GM19025 (cell line): ENCODE measurements around the gene GLO1.

Experiments used
- ATAC-seq: cut with Tn5 transposase; IDR thresholded peaks from one replicate; pipeline ENCODE4 v1.9.1; 2021; ENCODE audit warnings: mild to moderate bottlenecking, low read depth, moderate library complexity; ENCODE audit not compliant: unreplicated experiment

The GLO1 gene

GRCh38 chr6:38702558-38703397, at the start of gene GLO1:
TSS of gene GLO1 (minus strand) at chr6:38703145. CDS start at chr6:38703054, 91 bp downstream.
- peak; percentile 100 for ATAC-seq

- ATAC-seq = no peak
These were observed 48.1 kb upstream of the GLO1 start for GRCh38 chr6:38750968-38751615.

GRCh38 chr6:38749473-38749872, 46.5 kb upstream of the GLO1 start:
- ATAC-seq = no peak

GRCh38 chr6:38739532-38739931, 36.6 kb upstream of the GLO1 start:
- ATAC-seq = no peak

GRCh38 chr6:38738261-38738660, 35.3 kb upstream of the GLO1 start:
- ATAC-seq = no peak

GRCh38 chr6:38736951-38737350, 34.0 kb upstream of the GLO1 start:
- ATAC-seq = no peak

GRCh38 chr6:38730140-38730862, 27.4 kb upstream of the GLO1 start:
- ATAC-seq = no peak

- no peak for ATAC-seq
These were observed 25.3 kb upstream of the GLO1 start for GRCh38 chr6:38728203-38728602.

- no peak for ATAC-seq
These were observed 22.7 kb upstream of the GLO1 start for GRCh38 chr6:38725414-38726183.

GRCh38 chr6:38724343-38724742, 21.4 kb upstream of the GLO1 start:
- ATAC-seq = no peak

GRCh38 chr6:38723783-38724182, 20.8 kb upstream of the GLO1 start:
- no peak for ATAC-seq

- no peak for ATAC-seq
These were observed 19.9 kb upstream of the GLO1 start for GRCh38 chr6:38722727-38723334.

- ATAC-seq = no peak
These were observed 19.1 kb upstream of the GLO1 start for GRCh38 chr6:38722038-38722437.

- no peak for ATAC-seq
These were observed 17.4 kb upstream of the GLO1 start for GRCh38 chr6:38720295-38720694.

GRCh38 chr6:38719358-38719757, 16.4 kb upstream of the GLO1 start:
- ATAC-seq = no peak

- ATAC-seq = no peak
These were observed 13.9 kb upstream of the GLO1 start for GRCh38 chr6:38716825-38717224.

GRCh38 chr6:38715016-38715689, 12.2 kb upstream of the GLO1 start, which contains the start of gene DNAH8:
TSS of gene DNAH8 (plus strand) at chr6:38715311. CDS start at chr6:38722810, 7,499 bp downstream.
- ATAC-seq = no peak

GRCh38 chr6:38714239-38715015, 11.5 kb upstream of the GLO1 start:
- no peak for ATAC-seq

GRCh38 chr6:38713812-38714211, 10.9 kb upstream of the GLO1 start:
- no peak for ATAC-seq
